Muscle of back (tissue), 11 donors: ENCODE data around the gene FAM13A. TPM values are rescaled to one million over a fixed set of nuclear protein-coding genes. Genes with fewer than 3 reads are reported as not detected.
"Not testable (repeated sequence)": the region's sequence is repeated elsewhere in the genome, so short reads cannot be mapped to it uniquely, and the experiment has no call there.

Experiments used
- DNase-seq, 3 donors: peaks; one replicate each; pipeline versions ENCODE4 v3.0.0 to v3.0.0-alpha.2; 2013
- polyA plus RNA-seq, 10 donors: library from polyadenylated mRNA; unstranded; fragments of 120-200 nt; gene quantifications; one replicate each; pipeline ENCODE4 v1.2.1, GENCODE V29; 2013; ENCODE audit not compliant: insufficient read length in 10 of 10

Gene FAM13A
- polyA plus RNA-seq, 10 donors = 22.5 to 41.7 (median 31.6) TPM

DNA sequence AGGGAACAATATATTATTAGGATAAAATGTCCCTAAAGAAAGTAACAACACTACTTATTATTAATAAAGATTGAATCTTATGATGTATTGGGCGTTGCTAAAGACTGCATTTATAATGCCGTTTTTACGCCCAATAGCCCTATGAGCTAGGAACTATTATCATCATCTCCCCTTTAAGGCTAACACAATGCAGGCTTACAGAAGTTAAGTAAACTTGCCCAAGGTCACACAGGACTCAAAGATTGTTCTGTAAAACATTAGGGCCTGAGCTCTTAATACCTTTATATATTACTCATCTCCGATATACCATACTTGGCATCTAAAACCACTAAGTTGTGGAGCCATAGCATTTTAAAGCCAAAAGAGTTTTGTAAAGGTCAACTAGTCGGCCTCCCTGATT, 149.5 kb downstream of the FAM13A start:
- DNase-seq = no peak

DNA sequence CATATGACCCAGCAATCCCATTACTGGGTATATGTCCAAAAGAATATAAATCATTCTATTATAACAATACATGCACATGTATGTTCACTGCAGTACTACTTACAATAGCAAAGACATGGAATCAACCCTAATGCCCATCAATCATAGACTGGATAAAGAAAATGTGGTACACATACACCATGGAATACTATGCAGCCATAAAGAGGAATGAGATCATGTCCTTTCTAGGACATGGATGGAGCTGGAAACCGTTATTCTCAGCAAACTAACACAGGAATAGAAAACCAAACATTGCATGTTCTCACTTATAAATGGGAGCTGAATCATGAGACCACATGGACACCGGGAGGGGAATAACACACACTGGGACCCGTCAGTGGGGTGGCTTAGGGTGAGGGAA, 152.7 kb downstream of the FAM13A start:
- not testable (repeated sequence) for DNase-seq

DNA sequence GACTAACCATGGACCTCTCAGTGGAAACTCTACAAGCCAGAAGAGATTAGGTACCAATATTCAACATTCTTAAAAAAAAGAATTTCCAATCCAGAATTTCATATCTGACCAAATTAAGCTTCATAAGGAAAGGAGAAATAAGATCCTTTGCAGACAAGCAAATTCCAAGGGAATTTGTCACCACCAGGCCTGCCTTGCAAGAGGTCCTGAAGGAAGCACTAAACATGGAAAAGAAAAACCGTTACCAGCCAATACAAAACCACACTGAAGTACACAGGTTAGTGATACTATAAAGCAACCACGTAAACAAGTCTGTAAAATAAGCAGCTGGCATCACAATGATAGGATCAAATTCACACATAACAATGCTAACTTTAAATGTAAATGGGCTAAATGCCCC, 156.6 kb downstream of the FAM13A start:
- no peak for DNase-seq

DNA sequence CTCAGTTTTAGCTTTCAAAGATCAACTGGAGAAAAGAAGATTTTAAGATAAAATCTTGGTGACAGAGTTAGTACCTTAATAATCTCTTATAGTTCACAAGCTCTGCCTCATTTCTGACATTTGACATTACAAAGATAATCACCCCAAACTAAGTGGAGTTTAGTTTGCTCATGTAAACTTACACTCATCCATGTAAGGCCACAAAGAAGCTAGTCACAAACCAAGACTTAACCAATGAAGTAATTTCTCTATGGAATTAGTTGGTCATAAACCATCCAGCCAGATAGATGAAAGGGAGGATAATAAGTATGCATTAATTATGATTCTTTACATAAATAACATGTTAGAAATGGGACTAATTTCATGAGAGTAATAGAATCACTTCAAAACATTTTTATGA, 159.2 kb downstream of the FAM13A start:
- DNase-seq = no peak

DNA sequence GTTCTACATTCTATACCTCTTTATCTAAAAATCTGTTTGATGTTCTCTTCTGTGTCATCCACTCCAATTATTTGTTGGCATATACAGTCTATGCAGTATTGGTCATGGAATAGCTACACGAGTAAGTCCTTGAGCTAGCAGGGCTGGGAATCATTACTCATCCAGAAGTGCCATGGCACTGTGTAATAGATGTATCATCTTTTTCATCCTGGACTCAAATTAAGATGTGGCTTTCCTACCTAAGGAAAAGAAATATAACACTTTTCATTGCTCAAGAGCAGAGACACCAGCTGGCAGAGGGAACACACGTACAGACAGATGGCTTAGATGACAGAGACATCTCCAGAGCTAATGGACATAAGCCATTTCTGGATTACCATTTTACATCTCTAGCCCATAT, 159.8 kb downstream of the FAM13A start:
- DNase-seq = no peak

DNA sequence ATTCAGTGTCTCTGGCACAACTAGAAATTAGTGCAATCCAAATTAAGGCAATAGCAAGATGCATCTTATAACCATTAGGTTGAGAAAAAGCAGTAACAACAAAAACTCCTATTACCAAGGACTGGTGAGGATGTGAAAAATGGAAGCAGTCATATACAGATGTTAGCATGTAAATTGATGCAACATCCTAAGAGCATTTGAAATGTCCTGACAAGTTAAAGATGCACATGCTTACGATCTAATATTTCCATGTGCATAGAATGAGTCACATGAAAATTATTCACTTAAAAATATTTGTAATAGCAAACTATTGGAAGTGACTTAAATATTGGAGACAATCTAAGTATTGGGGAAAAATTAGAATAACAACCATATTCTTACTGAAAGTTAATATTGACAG, 163.0 kb downstream of the FAM13A start:
- no peak for DNase-seq

DNA sequence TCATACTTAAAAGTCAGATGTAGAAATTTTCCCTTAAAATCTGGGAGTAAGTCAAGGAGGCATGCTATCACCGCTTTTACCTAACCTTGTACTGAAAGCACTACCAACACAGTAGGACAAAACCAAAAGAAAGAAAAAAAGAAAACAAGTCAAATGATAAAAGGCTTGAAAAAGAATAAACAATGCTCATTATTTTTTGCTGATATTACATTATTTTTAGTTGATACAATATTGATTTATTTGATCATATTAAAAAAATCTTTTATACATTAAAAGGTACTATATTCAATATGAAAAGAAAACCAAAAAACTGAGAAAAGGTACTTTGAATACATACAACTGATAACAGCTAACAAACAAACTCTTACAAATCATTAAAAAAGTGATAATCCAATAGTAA, 164.3 kb downstream of the FAM13A start:
- no peak for DNase-seq

DNA sequence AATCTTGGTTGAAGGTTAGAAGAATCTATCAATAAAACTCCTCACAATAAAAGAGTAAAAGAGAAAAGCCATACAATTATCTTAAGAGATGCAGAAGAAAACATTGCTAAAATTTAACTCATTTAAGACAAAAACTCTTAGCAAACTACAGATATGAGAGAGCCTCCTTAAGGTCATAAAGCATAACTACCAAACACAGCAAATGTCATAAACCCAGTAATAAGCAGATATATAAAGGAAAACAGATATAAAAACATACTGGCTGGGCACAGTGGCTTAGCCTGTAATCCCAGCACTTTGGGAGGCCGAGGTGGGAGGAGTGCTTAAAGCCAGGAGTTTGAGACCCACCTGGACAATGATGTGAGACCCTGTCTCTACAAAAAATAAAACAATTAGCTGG, 165.3 kb downstream of the FAM13A start:
- DNase-seq = no peak

DNA sequence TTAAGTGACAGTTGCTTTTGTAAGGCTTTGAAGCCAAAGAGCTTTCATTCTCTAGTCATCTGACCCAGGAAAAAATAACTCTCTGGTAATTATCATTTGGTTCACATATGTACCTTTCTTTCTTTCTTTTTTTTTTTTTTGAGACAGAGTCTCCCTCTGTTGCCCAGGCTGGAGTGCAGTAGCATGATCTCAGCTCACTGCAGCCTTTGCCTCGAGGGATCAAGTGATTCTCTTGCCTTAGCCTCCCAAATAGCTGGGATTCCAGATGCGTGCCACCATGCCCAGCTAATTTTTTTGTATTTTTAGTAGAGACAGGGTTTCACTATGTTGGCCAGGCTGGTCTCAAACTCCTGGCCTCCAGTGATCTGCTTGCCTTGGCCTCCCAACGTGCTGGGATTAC, 169.6 kb downstream of the FAM13A start:
- DNase-seq = not testable (repeated sequence)

DNA sequence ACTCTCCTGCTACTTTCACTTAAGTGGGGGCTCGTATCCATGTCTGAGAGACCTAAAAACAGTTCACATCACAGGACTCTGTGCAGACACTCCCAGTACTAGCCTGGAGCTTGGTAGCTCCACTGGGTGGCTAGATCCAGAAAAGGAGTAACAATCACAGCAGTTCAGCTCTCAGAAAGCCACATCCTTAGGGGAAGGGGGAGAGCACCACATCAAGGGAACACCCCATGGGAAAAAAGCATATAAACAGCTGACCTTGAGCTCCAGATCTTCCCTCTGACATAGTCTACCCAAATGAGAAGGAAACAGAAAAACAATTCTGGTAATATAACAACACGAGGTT, 175.8 kb downstream of the FAM13A start:
- no peak for DNase-seq

DNA sequence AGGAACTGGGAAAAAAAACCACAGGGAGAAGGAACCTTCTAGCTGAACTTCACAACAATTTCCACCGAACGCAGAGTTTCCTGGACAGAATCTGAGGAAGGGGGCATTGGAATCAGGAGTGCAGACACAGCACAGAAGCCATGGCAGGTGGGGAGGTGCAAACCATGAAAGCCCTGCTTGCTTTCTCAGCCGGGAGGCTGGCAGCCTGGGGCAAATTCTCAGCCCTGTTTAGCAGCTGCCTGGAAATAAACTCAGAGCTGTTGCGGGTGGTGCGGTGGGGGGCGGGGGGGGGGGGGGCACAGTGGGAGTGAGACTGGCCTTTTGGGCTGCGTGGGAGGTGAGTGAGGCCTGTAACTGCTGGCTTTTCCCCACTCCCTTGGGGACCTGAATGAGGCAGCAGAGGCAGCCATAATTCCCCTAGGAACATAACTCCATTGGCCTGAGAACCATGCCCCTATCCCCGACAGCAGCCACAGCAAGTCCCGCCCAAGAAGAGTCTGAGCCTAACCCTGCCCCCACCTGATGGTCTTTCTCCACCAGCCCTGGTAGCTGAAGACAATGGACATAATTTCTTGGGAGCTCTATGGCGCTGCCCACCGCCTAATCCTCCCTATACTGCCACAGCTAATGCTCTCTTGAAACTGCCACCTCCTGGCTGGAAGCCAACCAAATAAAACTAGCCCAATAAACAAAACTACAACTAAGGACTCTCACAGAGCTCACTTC, 176.3 kb downstream of the FAM13A start:
- DNase-seq = no peak

DNA sequence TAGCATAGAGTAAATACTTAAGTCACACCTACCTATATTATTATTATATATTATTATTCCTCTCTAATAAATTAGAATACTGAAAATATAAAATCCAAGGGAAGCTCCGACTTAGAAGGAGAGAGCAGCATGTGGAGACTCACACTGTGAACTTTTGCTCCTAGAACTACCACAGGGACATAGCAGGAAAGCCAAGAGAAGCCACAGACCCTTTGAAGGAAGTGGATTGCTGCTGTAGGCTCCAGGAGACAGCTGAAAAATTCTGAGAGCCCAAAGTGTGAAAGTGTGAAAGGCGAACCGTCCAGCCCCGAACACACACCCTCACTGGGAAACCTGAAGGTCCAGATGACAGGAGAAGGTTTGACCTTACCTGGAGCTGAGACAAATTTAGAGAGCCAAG, 177.0 kb downstream of the FAM13A start:
- peak in 1 of 3 donors; percentile 45 for DNase-seq

DNA sequence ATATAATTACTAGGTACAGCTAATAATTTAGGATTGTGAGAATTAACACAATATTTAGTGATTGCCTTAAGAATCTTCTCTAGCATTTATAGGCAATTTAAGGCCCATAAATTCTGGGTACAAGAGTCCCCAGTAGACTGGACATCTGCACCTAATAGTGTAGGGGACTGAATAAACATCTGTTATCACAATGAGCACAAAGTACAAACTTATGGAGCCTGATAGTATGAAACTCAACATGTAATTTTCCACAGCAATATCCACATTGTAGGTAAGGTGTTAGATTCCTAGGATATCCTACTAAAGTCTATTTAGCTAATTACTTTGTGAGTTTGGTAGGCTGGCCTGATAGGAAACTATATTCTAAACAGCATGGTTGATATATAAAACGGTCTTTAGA, 178.3 kb downstream of the FAM13A start:
- no peak for DNase-seq

DNA sequence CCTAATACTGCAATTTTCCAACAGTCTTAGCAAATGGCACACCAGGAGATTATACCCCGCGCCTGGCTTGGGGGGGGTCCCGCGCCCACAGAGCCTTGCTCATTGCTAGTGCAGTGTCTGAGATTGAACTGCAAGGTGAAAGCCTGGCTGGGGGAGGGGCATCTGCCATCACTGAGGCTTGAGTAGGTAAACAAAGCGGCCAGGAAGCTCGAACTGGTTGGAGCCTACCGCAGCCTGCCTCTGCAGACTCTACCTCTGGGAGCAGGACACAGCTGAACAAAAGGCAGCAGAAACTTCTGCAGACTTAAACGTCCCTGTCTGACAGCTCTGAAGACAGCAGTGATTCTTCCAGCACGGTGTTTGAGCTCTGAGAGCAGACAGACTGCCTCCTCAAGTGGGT, 186.6 kb downstream of the FAM13A start:
- DNase-seq = no peak

DNA sequence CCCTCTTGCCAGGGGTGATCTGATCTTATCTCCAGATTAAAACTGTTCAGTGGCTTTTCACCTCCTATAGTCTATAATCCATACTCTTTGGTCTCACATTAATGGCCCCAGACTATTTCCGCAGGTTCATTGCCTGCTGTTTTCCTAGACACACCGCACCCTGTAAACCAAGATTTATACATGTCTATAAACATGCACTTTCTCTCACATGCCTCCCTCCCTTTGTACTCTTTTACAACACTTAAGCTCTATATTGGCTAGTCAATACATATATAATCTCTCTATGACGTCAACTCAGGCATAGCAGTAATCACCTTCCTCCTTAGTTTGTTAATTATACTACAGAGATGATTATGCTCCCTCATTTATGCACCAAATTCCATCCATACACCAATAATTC, 188.5 kb downstream of the FAM13A start:
- no peak for DNase-seq

DNA sequence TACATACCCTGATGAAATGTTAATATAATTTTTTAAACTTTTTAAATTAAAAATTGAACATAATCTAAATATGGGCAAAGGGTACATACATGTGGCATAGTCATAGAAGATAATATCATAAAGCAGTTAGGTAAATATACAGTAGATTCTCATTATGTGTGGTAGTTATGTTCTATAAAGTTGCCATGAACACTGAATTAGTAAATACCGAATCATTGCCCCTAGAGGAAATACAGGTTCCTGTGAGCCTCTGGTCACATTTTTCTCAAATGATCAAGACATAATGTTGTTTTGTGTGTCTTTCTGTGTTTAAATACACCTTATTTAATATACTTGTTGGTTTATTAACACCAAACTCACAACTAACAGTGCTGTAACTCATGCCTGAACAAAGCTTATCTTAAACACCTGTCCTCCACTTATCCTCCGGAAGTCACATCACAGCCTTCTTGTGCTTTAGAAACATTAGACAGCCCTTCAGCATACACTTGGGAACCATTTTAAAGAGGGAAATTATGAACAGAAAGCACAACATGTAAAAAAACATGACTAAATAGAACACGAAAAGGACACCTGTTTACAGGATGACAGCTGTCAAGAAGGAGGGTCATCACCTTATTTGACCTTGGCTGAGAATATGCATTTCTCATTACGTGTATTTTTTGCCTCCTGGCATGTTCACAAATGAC, 190.0 kb downstream of the FAM13A start:
- DNase-seq = no peak

DNA sequence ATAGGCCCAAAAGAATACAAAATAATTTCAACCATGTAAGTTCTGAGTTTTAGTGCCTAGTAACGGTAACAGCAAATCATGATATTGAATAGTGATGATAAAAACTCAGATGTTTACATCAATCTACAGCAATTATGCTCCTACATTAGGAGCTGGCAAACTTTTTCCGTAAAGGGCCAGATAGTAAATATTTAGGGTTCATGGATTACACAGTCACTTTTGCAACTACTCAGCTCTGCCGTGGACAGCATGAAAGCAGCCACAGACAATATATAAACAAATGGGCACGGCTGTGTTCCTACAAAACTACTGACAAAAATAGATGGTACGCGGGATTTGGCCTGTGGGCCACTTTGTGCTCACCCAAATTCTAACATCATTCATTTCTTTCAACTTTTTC, 191.5 kb downstream of the FAM13A start:
- no peak for DNase-seq

DNA sequence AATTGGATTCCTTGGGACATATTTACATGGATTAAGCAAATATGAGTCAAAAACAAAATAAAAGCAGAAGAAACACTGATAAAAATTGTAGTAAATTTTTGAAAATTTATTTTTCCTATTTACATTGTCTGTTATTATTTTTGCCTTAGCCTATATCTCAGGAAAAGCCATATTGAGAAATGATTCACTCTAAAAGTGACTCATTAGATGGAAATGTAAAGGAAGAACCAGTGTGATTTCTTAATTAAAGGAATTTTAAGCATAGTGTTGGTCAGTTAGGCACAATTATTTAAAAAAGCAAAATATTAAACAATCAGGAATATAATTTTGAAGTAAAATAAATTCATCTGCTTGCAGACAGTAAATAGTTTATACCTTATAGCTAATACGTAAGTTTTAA, 191.9 kb downstream of the FAM13A start:
- DNase-seq = no peak

DNA sequence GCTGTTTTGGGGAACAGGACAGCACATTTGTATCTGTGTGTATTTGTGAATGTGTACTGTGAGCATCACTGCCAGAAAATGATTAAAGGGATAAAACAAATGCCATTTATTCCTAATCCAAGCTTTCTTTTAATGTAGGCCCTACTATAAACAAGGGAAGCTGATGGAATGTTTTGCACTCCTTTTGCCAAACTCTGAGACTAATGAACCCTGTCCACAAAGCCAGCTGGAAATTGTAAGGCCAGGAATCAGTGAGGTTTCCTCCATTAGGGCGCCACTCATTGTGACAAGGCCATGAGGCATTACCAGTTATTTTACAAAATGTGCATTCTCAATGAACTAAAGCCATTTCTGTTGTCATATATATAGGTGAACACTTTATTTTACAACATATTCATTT, 196.4 kb downstream of the FAM13A start:
- no peak for DNase-seq

DNA sequence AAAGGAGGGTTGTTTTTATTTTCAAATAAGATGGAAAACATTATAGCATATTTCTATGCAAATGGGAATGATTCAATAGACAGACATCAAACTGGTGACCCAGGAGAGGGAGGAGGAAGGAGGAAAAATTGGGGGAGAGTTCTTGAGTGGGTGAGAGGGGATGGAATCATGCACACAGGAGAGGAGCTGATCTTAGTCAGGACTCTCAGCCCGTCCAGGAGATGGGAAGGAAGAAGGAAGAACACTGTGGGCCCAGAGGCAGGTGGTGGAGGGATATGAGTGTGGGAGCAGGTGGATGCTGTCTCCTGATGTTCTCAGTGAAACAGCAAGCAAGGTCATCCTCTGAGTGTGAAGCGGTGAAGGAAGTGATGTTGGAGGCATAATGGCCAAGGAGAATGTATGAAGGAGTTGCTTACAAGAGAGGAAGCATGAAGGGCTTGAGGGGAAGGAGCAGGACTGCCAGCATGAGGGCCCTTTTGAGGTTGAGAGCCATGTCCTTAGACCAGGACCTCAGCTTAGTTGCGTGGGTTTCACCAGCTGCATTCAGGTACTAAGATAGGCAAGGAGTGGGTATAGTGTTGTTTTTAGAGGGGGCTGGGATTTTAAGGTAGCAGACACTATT, 197.7 kb downstream of the FAM13A start:
- DNase-seq = no peak

DNA sequence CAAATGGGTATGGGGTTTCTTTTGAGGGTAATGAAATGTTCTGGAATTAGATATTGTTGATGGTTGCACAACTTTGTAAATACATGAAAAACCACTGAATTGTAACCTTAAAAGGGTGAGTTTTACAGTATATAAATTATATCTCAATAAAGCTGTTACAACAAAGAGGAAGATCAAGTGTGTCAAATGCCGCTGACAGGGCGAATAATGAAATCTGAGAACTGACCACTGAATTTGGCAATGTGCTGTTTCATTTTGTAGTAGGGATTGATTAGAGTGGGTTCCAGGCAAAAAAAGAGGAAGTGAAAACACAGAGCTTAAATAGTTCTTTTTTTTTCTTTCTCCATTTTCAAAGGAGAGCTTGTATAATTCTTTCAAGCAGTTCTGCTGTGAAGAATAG, 198.2 kb downstream of the FAM13A start:
- no peak for DNase-seq

DNA sequence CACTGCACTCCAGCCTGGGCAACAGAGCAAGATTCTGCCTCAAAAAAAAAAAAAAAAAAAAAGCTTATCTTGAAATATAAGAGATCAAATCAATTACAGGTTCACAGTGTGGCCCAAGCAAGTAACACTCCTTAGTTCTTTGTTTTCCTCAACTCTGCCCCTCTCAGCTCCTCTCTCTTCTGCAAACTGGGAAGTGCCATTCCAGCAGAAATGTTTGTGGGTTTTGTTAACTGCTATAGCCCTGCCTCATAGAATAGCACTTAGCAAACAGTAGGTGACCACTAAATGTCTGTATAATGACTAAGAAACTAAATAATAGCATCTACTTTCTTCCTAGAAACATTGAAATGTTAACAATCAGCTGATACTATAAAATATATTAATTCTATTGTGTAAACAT, 199.4 kb downstream of the FAM13A start:
- DNase-seq = no peak

DNA sequence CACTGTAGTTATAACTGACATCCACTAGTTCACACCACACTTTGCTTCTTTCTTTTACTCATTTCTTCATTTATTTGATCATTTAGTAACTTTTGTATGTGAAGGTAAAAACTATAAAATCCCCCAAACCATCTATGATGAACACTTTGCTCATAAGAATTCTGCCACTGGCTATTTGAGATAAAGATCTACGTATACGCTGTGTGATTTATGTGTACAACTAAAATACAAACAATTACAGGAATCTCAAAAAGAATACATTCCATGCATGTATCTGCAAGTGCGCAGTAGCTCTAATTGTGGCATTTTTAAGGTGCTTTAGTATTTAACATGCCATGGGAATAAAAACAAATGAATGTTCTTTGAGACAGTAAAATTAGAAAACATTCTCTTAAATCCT, 202.5 kb downstream of the FAM13A start:
- no peak for DNase-seq

DNA sequence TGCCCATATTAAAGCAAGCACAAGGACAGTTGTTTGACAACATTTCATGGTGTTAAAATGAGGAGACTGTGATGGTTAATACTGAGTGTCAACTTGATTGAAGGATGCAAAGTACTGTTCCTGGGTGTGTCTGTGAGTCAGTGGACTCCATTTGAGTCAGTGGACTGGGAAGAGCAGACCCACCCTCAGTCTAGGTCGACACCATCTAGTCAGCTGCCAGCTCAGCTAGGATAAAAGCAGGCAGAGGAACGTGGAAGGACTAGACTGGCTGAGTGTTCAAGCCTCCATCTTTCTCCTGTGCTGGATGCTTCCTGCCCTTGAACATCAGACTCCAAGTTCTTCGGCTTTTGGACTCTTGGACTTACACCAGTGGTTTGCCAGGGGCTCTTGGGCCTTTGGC, 203.4 kb downstream of the FAM13A start:
- DNase-seq = not testable (repeated sequence)
